Measurements from ENCODE around the gene TGFB1.

- TF ChIP-seq CTCF (IDR thresholded peaks at IDR 0.05), result no peak
- TF ChIP-seq EP300 (IDR thresholded peaks at IDR 0.05; ENCODE audit: borderline replicate concordance in 1 of 2, low read depth in 1 of 2, low read length in 1 of 2), result no peak
- no peak for TF ChIP-seq RAD21 (IDR thresholded peaks at IDR 0.05; ENCODE audit: low read length)
- TF ChIP-seq JUND (IDR thresholded peaks at IDR 0.05), result no peak
- TF ChIP-seq GATA2 (CRISPR knock-in tag; IDR thresholded peaks at IDR 0.05), result no peak
Observed at GRCh38 chr19:41320568-41320967, 33.2 kb downstream of the TGFB1 start.

Data from SK-N-SH (cell line).